NCI-H1105 (cell line): ENCODE measurements around the gene PLK1.
"Not testable (repeated sequence)": the region's sequence is repeated elsewhere in the genome, so short reads cannot be mapped to it uniquely, and the experiment has no call there.

ENCODE experiments used
- DNase-seq: peaks from one replicate; lab custom pipeline; 2025; lab: John Stamatoyannopoulos, UW

PLK1 gene

GRCh38 chr16:23710504-23710903, 31.8 kb downstream of the PLK1 start:
- no peak for DNase-seq

GRCh38 chr16:23711785-23712184, 33.1 kb downstream of the PLK1 start:
- no peak for DNase-seq

- DNase-seq, result no peak
These were observed 34.3 kb downstream of the PLK1 start, which contains the start of gene ERN2 for GRCh38 chr16:23712976-23713375. ERN2 (minus strand) TSS chr16:23713222; CDS start chr16:23713187, 35 bp downstream.

GRCh38 chr16:23716484-23716883, 37.8 kb downstream of the PLK1 start:
- no peak for DNase-seq

- not testable (repeated sequence) for DNase-seq
These were observed 44.0 kb downstream of the PLK1 start for GRCh38 chr16:23722613-23723240.

GRCh38 chr16:23724096-23724784, 45.6 kb downstream of the PLK1 start:
- no peak for DNase-seq

GRCh38 chr16:23724785-23725131, 46.1 kb downstream of the PLK1 start:
- DNase-seq, result no peak

- no peak for DNase-seq
These were observed 48.0 kb downstream of the PLK1 start for GRCh38 chr16:23726710-23727109.

- DNase-seq, result no peak
These were observed 49.4 kb downstream of the PLK1 start for GRCh38 chr16:23728112-23728477.

GRCh38 chr16:23729503-23730424, 51.1 kb downstream of the PLK1 start:
- no peak for DNase-seq

GRCh38 chr16:23734176-23734893, 55.6 kb downstream of the PLK1 start:
- no peak for DNase-seq

- DNase-seq, result not testable (repeated sequence)
These were observed 58.8 kb downstream of the PLK1 start for GRCh38 chr16:23737423-23738028.

- no peak for DNase-seq
These were observed 60.8 kb downstream of the PLK1 start for GRCh38 chr16:23739516-23739915.
